Measurements from ENCODE around the gene RABAC1.

GRCh38 chr19:41998246-41999020 is 39.3 kb upstream of the RABAC1 start:
- TF ChIP-seq OSR1 (CRISPR knock-in tag; IDR thresholded peaks at IDR 0.05) (no peak), TCF4 (CRISPR knock-in tag; IDR thresholded peaks at IDR 0.05; ENCODE audit: borderline replicate concordance) (no peak), CSDC2 (CRISPR knock-in tag; IDR thresholded peaks at IDR 0.05) (no peak), BACH2 (CRISPR knock-in tag; IDR thresholded peaks at IDR 0.05; ENCODE audit: borderline replicate concordance) (no peak), ZNF70 (CRISPR knock-in tag; IDR thresholded peaks at IDR 0.05) (no peak), TOX (CRISPR knock-in tag; IDR thresholded peaks at IDR 0.05; ENCODE audit: borderline replicate concordance) (no peak), RARB (CRISPR knock-in tag; IDR thresholded peaks at IDR 0.05) (no peak), ZFP30 (CRISPR knock-in tag; IDR thresholded peaks at IDR 0.05) (no peak), ZNF8 (CRISPR knock-in tag; IDR thresholded peaks at IDR 0.05) (no peak), ZC3H10 (CRISPR knock-in tag; IDR thresholded peaks at IDR 0.05) (no peak), ISL1 (CRISPR knock-in tag; IDR thresholded peaks at IDR 0.05) (no peak), ZFP3 (CRISPR knock-in tag; IDR thresholded peaks at IDR 0.05) (no peak), PATZ1 (CRISPR knock-in tag; IDR thresholded peaks at IDR 0.05; ENCODE audit: borderline replicate concordance) (no peak)

Data from SK-N-SH treated with all-trans-retinoic acid at 6 μM for 48 hours (cell line).